ENCODE measurements around the gene KEL.

DNA sequence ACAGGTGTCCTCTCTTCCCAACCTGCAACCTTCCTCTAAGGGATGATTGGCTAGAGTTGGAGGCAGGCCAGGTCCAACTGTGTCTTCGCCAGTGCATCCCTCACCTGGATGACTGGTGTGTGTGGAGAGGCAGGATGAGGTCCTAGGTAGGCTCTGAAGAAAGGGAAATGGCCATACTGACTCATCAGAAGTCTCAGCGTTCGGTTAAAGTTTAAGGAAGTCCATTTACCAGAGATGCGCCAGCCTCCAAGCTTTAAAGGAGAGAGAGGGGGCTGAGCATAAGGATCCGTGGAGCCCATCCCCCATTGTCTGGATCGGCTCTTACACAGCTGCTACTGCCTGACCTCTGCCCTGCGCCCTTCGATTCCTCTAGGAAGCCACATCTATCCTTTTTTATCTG, 4.4 kb downstream of the KEL start:
- TF ChIP-seq CTCF (IDR thresholded peaks at IDR 0.05) (no peak), POLR2A (IDR thresholded peaks at IDR 0.05) (no peak)

Data from thyroid gland (tissue), 4 donors.